CD4-positive, alpha-beta T cell treated with Interferon gamma for 1 hour (primary cell): ENCODE results near the gene PHYHD1.

ENCODE experiments used
- DNase-seq: peaks from one replicate; pipeline ENCODE4 v3.0.0-alpha.2; 2020

The PHYHD1 gene

GRCh38 chr9:128920381-128921058 lies at the start of gene PHYHD1:
PHYHD1 (plus strand) TSS chr9:128920982; CDS start chr9:128922324, 1,342 bp downstream.
- DNase-seq: no peak

DNA sequence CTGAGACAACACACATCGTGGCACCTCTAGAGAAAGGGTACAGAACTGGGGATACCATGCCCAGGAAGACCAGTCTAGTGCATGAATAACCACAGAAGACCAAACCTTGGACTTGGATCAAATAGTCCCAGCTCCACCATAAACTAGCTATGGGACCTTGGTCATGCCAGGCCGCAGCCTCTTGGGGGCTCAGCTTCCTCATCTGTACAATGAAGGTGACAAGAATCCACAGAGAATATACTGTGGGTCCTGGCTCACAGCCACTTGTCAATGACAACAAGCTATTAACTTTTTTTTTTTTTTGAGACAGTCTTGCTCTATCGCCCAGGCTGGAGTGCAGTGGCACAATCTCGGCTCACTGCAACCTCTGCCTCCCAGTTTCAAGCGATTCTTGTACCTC lies 42.9 kb upstream of the PHYHD1 start:
- no peak for DNase-seq

DNA sequence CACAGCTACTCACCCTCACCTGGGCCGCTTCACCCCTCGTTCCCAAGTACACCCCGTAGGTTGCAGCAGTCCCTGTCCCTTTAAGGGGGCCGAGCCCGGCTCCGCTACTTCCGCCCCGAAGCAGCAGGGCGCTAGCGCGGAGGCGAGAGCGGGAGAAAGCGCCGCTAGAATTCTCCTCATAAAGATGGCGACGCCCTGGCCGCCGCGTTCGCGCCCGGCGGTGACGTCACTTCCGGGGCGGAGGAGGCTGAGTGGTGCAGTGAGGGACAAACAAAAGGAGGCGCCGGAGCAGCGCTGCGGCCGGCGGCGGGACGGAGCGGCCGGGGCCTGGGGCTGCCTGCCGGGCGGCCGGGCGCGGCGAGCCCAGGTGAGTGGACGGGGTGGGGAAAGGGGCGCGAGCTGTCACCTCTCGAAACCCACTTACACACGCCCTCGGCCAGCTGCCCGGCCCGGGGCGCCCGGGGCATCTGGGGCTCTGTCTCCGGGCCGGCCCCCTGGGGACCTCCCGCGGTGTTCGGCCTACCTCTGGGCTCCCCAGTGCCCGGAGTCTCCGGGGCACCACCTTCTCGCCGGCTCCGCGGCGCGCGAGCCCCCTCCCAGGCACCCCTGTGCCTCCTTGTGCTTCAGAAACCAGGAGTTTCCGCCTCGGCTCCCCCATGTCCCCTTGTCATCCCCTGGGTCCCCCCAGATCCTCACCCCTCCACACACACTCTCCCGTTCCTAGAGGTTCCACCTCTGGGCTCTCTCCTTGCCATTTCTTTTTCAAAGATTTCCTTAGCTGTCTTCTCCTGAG lies 38.7 kb upstream of the PHYHD1 start, which contains the start of the genes KYAT1 and LRRC8A:
Gene KYAT1 (minus strand): TSS at position 67 of the 793 bp plus-strand sequence. CDS start 36,545 bp downstream, outside the sequence.
Gene LRRC8A (plus strand): TSS at position 250 of the 793 bp plus-strand sequence. CDS start 25,032 bp downstream, outside the sequence.
- DNase-seq: peak; percentile 96

DNA sequence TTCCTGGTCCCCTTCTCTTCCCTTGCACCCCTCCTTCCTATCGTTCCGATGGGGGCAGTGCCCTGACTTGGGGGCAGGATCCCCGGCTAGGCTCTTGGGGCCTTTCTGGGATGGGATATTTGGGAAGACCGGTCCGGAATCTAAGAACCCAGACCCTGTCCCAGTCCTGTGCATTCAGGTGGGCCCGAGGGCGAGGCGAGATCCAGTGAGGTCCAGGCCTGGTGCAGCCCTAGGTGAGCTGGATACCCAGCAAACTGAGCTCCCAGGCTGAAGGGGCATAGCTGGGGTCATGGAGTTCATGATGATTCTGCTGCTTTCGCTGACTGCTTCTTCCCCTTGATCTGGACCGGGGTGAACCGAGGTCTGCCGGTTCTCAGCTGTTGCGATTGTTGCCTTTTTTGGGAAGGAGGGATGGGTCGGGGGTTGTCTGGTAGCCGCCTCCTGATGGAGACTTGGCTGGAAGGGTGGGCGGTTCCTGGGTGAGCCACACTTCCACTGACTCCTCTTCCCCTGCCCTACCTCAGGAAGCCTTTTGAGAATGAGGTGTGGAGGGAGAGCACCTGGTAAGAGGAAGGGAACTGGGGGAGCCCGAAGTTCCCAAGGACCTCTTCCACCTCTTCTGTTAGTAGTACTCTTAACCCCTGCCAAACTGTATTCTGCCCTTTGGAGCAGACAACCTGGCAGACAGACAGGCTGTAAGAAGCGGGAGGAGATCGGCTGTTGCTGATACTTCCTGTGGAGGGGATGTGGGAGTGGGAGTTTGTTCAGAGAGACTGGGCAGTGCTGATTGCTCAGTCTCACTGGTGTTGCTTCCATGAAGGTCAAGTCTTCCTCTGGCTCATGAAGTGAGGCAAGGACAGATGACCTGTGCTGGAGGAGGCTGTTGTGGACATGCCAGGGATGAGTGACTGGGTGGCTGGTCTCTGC lies 37.8 kb upstream of the PHYHD1 start:
- DNase-seq: no peak

DNA sequence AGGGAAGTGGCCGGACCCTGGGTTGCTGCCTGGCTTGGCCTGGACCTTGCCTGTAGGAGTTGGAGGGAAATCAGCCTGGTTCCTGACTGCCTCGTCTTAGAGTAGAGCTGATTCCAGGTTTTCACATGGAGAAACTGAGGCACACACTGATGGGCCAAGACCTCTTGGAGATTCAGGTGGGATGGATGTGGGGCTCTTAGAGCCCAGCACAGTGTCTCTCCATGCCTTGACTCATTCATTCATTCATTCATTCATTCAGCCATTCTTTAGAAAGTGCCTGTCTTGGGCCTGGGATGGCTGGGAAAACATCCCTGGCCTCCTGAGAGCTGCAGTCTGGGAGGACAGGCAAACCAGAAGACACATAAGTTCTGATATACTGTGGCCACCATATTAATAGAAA lies 36.6 kb upstream of the PHYHD1 start:
- DNase-seq: no peak

- DNase-seq: no peak
These were observed 35.4 kb upstream of the PHYHD1 start for GRCh38 chr9:128885376-128885775.

GRCh38 chr9:128885798-128886197 lies 35.0 kb upstream of the PHYHD1 start:
- no peak for DNase-seq

GRCh38 chr9:128886211-128886891 lies 34.4 kb upstream of the PHYHD1 start:
- DNase-seq: no peak

DNA sequence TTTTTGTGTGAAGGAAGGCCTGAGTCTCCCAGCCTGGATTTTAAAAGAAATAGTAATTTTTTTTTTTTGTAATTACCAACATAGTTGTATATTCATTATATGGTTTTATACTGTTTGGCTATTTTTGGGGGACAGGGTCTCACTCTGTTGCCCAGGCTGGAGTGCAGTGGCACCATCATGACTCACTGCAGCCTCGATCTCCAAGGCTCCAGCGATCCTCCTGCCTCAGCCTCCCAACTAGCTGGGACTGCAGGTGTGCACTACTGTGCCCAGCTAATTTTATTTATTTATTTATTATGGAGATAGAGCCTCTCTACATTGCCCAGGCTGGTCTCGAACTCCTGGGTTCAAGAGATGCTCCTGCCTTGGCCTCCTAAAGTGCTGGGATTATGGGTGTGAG lies 33.7 kb upstream of the PHYHD1 start:
- no peak for DNase-seq

DNA sequence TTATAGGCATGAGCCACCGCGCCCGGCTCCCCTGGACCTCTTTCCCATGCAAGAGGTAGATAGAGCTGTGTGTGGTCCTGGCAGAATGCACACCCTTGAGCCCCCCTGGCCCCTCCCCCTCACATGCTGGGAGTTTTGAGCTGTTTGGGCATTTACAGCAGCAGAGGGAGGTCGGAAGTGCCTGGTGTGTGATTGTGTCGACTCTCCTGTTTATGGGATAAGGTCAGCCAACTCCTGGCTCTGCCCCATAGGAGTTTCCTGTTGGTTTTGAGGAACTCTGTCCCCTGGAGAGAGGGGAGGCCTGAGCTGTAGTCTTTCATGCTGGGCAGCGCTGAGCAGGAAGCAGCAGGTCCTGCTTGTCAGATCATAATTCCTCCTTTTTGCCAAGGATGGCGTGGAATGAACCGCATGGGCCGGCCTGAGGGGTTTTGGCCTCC lies 32.9 kb upstream of the PHYHD1 start:
- no peak for DNase-seq

GRCh38 chr9:128891321-128892220 lies 29.2 kb upstream of the PHYHD1 start:
- DNase-seq: no peak

DNA sequence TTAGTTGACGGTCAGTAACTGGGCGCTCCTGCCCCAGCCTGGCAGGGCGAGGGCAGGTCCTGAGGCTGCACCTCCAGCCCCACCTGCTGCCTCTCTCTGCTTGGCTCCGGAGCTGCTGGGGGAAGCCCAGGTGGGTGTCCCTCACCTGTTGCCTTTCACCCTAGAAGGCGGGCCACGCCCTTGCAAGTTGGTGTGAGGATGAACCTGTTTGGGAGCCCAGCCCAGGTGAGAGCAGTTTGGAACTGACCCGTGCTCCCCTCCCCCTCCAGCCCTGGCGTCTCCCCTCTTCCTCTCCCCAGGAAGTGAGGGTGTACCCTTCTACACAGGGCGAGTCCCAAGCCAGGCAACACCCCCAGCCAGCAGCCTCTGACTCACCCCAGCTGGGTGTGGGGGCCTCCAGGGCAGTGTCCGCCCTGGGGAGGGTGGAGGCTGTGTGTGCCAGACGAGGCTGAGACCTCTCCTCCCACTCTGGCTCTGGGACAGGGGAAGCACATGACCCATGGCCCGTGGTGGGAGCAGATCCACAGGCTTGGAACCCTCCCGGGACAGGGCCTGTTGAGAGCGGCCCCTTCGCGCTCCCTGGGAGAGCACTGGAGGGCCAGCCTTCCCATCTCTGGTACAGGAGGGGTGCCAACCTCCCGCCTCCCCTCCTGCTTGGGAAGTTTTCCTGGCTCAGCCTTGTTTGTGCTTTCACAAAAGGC lies 28.4 kb upstream of the PHYHD1 start:
- peak; percentile 26 for DNase-seq

DNA sequence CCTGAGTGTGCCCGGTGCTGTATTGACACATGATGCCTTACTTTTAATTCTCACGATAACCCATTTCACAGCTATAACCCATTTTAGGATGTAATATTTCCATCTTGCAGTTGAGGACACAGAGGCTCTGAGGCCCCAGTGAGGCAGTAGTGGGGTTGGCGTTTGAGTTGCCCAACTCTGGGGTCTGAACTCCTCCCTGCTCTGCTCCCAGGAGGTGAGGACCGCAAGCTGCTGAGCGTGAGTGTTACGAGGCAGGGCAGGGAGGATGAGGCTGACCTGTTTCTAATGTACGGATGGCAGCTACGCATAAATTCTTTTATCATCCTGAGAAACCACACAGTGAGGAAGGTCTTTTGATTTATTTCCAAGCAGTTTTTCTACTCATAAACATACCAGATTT lies 27.4 kb upstream of the PHYHD1 start:
- no peak for DNase-seq

DNA sequence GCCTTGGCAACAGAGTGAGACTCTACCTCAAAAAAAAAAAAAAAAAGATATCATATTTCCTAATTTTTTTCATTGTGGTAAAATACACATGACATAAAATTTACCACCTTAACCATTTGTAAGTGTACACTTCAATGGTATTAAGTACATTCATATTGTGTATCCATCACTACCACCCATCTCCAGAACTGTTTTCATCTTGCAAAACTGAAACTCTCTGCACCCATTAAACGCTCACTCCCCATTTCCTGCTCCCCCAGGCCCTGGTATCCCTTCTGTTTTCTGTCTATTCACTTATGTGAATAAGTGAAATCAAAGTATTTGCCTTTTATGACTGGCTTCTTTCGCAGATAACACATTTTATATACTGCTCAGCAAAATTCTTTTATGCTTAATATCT lies 26.0 kb upstream of the PHYHD1 start:
- no peak for DNase-seq

DNA sequence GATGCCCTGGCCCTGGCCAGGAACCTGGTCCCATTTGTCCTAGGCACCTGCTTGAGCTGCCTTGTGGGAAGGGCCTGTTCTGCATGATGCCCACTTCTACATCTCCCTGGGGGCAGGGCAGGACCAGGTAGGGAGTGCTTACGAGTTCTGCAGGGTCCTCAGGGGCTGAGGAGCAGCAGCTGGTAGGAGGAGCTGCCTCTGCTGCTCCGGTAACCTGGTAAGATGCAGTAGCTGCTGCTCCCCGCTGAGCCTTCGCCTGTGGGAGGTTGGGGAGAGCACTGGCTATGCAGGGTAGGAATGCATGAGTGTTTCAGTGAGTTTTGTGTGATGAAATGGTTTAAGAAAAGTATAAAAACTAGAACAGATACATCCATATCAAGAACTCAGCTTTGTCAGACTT lies 25.2 kb upstream of the PHYHD1 start:
- no peak for DNase-seq

DNA sequence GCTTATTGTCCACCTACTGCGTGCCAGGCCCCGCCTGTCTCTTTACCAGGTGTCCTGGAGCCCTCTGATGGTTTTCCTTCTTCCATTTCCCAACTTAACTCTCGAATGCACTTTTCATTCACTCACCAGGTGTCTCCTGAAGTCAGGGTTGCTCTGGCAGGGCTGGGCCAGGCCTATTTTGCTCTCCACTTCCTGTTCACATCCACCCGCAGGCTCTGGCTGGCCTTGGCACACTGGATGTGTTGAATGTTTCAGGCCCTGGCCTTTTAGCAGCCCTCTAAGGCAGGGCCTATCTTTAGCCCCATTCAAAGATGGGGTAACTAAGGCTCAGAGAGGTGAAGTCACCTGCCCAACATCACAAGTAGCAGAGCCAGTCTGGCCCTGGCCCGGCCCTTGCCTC lies 22.4 kb upstream of the PHYHD1 start:
- no peak for DNase-seq

DNA sequence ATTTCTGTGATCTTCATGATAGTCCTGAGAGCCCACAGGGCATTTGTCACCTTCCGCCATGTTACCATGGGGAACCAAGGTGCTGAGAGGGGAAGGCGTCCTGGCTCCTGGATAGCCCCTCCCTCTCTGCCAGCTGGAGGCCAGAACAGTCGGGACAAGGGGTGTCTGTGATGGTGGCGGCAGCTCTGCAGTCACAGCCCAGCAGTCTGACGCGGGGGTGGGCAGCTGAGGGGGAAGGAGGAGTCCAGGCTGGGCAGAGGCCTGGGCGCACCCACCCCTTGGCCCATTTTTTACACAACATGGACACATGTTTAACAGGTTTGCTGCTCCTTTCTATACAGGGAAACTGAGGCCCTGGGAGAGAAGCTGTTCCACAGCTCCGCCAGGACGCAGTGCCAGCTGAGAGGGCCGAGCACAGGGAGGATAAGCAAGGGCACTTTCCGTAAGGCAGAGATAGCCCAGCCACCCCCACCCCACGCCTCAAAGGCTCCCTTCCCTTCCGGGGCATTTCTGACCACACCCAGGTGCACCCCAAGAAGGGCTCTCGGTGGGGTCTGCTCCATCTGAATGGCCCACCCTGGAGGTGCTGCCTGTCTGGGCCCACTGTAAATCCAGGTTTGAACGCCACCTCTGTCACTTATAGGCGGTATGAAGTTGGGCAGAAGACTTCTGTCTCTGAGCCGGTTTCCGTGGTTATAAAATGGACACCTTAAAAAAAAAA lies 21.8 kb upstream of the PHYHD1 start:
- DNase-seq: no peak

DNA sequence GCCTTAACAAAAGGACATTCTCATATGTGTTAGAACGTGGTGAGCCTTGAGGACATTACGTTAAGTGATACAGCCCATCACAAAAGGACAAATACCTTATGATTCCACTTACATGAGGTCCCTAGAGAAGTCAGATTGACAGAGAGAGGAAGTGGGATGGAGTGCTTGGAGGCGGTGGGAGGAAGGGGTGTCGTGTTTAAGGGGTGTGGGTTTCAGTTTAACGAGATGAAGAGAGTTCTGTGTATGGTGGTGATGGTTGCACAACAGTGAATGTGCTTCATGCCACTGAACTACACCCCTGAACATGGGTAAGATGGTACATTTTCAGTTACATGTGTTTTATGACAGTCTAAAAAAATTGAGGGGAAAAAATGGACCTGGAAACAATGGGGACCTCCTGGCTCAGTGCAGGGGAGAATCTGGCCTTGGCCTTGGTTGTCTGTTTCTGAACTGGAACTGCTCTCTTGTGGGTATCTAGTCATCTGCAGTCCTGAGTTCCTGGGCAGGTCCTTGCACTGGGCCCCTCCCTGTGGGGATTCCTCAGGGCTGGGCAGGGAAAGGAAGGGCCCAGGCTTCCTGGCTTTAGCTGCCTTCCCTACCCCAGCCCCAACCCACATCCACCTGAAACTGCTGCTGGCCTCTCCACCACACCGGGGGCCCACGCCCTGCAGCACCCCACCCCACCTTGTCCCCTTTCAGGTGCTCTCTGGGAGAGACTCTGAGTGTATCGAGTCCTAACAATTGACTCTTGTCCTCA lies 21.0 kb upstream of the PHYHD1 start:
- no peak for DNase-seq

- DNase-seq: no peak
These were observed 19.4 kb upstream of the PHYHD1 start for GRCh38 chr9:128901379-128901778.
